HL-60 (cell line): Measurements from ENCODE around the gene IL13RA1.

Experiments
- DNase-seq, 2 experiments: peaks; one replicate each; pipeline ENCODE4 v3.0.0-alpha.2; 2010 to 2020; ENCODE audit warnings: low read depth in 1 of 2, low spot score in 1 of 2
- H3K27ac ChIP-seq: fragments of 250-450 bp; sonication (Bioruptor Pico); replicated peaks from 2 replicates; pipeline ENCODE4 v1.5.1; 2020; ENCODE audit warnings: mild to moderate bottlenecking, moderate library complexity
- H3K27me3 ChIP-seq: fragments of 250-450 bp; sonication (Bioruptor Pico); 2 replicates; pipeline ENCODE4 v1.5.1; 2021; ENCODE audit warnings: mild to moderate bottlenecking, moderate library complexity; ENCODE audit not compliant: insufficient read depth, poor library complexity, severe bottlenecking
- H3K4me3 ChIP-seq: replicated peaks from 2 replicates; pipeline ENCODE4 v1.5.1; 2011; ENCODE audit warnings: mild to moderate bottlenecking, control low read depth, low read length; ENCODE audit not compliant: insufficient read depth
- CTCF ChIP-seq: IDR thresholded peaks from one replicate; pipeline ENCODE4 v1.5.1; 2011; ENCODE audit warnings: low read length, control low read depth, inconsistent platforms; ENCODE audit not compliant: insufficient read depth
- GABPA ChIP-seq: IDR thresholded peaks from 2 replicates; pipeline ENCODE4 v1.6.1; 2012; ENCODE audit warnings: low read depth
- POLR2AphosphoS5 ChIP-seq: IDR thresholded peaks from 2 replicates; pipeline ENCODE4 v1.6.1; 2012; ENCODE audit warnings: low read depth
- REST ChIP-seq: IDR thresholded peaks from 2 replicates; pipeline ENCODE4 v1.6.1; 2012; ENCODE audit warnings: low read depth; ENCODE audit not compliant: insufficient replicate concordance
- SPI1 ChIP-seq: IDR thresholded peaks from 2 replicates; pipeline ENCODE4 v1.6.1; 2012; ENCODE audit warnings: low read depth, mild to moderate bottlenecking, borderline replicate concordance

Gene IL13RA1

DNA sequence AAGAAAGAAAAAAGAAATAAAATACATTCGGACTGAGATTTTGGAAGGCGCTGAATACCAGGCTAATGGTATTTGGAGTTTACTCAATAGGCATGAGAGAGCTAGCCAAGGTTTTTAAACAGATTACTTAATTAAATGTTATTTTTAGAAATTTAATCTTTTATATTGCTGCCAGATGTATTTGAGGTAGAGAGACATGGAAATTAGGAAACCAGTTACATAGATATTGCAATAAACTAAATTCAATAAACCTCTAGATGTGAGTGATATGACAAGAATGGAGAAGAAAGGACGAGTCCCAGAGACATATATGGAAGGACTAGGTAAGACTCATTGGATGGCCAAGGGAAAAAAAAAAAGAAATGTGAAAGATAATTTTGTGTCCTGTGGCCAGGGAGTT lies 38.5 kb upstream of the IL13RA1 start:
- no peaks in the 10 kb centered on the region for H3K27me3 ChIP-seq
- no peak for TF ChIP-seq REST
- TF ChIP-seq POLR2AphosphoS5 = no peak
- TF ChIP-seq CTCF = no peak
- TF ChIP-seq SPI1 = no peak
- TF ChIP-seq GABPA = no peak
- H3K27ac ChIP-seq = no peak overlapping the region
- no peak overlapping the region for H3K4me3 ChIP-seq
- DNase-seq = no peak

- Histone ChIP-seq H3K4me3 (no peak overlapping the region), H3K27me3 (no peaks in the 10 kb centered on the region), H3K27ac (0 out of 2 replicates have a peak overlapping the region, but pooled peaks have one; percentile 19)
- TF ChIP-seq REST (no peak), GABPA (no peak), CTCF (no peak), POLR2AphosphoS5 (no peak), SPI1 (no peak)
- DNase-seq = no peak
These were observed 33.6 kb upstream of the IL13RA1 start for GRCh38 chrX:118693843-118694242.

GRCh38 chrX:118694638-118695037 lies 32.8 kb upstream of the IL13RA1 start:
- Histone ChIP-seq H3K27me3 (no peaks in the 10 kb centered on the region), H3K4me3 (no peak overlapping the region), H3K27ac (peak overlapping the region; percentile 2; the same call in 1 of the 2 replicates)
- no peak for DNase-seq
- TF ChIP-seq CTCF = no peak
- no peak for TF ChIP-seq SPI1
- TF ChIP-seq GABPA = no peak
- no peak for TF ChIP-seq REST
- no peak for TF ChIP-seq POLR2AphosphoS5
